ENCODE measurements around the gene ELFN2. TPM values are rescaled to one million over a fixed set of nuclear protein-coding genes. Genes with fewer than 3 reads are reported as not detected.

ELFN2 gene
- polyA plus RNA-seq, 2 of the 4 experiments (the other 2 are of a cell fraction) = 0.94 to 8.1 TPM

DNA sequence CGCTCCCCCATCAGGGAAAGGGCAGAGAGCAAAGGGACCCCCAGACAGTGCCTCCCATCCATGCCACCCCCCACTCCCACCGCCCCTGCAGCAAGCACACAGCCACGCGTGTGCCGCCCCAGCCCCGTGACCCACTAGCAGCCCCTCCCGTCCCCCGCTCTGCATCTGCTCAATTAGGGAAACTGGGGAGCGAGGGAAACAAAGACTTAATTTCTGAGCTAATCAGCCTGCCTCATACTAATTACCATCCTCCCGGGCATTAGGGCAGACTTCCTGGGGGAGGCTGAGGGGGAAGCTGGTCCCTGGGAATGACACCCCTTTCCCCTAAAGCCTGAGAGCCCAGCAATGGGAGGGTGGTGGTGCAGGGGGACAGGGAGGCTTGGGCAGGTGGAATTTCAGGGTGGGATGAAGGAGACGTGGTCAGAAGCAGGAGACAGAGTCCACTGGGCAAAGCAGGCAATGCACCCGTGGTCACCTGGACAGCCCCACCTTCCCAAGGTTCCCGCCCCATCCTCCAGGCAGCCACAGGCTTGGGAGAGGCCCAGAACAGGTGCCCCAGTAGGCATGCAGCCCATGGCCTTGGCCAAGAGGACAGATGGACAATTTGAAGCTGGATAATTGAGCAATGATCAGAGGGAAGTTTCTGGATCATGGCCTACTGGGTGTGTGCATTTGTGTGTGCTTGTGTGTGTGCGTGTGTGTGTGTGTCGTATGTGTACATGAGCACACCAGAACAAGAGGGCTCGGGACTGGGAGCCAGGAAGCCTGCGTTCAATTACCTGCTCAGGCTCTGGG, 20.6 kb downstream of the ELFN2 start:
- FAIRE-seq (no peak), ATAC-seq (no peak), DNase-seq (ENCODE audit: low read depth in 1 of 2, low spot score in 1 of 2) (no peak)
- no peak overlapping the region for H3K4me2 ChIP-seq
- WGBS (ENCODE audit: missing lambda C conversion rate) = 87% methylated on average over 12 of the region's 17 CpGs
- ChIA-PET CTCF (interaction anchor here (1.5 kb wide), 1 partner anchor 22 kb away, joined by 6 read pairs; no protein-coding TSS in a partner anchor), POLR2A (no interaction called here)
- TF ChIP-seq POLR2A (IDR thresholded peaks at IDR 0.05; ENCODE audit: low read length) (no peak), ZSCAN20 (CRISPR knock-in tag; IDR thresholded peaks at IDR 0.05) (no peak)
- H3K9me3 ChIP-seq = no peaks in the 10 kb centered on the region
- H3K4me1 ChIP-seq = no peaks in the 10 kb centered on the region
- H3K27ac ChIP-seq = no peak overlapping the region
- H3K4me3 ChIP-seq = no peak overlapping the region

- no peak overlapping the region for H3K4me3 ChIP-seq
- FAIRE-seq = no peak
- POLR2A ChIA-PET = no interaction called here
- ATAC-seq = no peak
- CTCF ChIA-PET = interaction anchor here (0.9 to 1.7 kb wide), 3 partner anchors 9 to 25 kb away, joined by 3 to 7 read pairs (median 4); no protein-coding TSS in a partner anchor
- no peak overlapping the region for H3K4me2 ChIP-seq
- DNase-seq (ENCODE audit: low read depth in 1 of 2, low spot score in 1 of 2) = no peak
- H3K27ac ChIP-seq = no peak overlapping the region
- 84% methylated on average over 11 of the region's 11 CpGs for WGBS (ENCODE audit: missing lambda C conversion rate)
- no peaks in the 10 kb centered on the region for H3K9me3 ChIP-seq
- H3K4me1 ChIP-seq = no peaks in the 10 kb centered on the region
- TF ChIP-seq NFE2L2 (conservative IDR thresholded peaks at IDR 0.05; ENCODE audit: low read length) (no peak), MAFK (IDR thresholded peaks at IDR 0.05; ENCODE audit: partially characterized antibody) (no peak), KDM5A (IDR thresholded peaks at IDR 0.05) (no peak), ZC3H11A (IDR thresholded peaks at IDR 0.05) (no peak), REST (IDR thresholded peaks at IDR 0.05) (no peak)
Observed at GRCh38 chr22:37404091-37404490, 23.2 kb downstream of the ELFN2 start.

GRCh38 chr22:37403267-37403960, 23.9 kb downstream of the ELFN2 start:
- ChIA-PET CTCF (interaction anchor here (1.7 kb wide), 1 partner anchor 26 kb away, joined by 7 read pairs; no protein-coding TSS in a partner anchor), POLR2A (no interaction called here)
- Histone ChIP-seq H3K27ac (no peak overlapping the region), H3K4me1 (no peaks in the 10 kb centered on the region), H3K4me3 (no peak overlapping the region), H3K9me3 (no peaks in the 10 kb centered on the region), H3K4me2 (no peak overlapping the region)
- no peak for DNase-seq (ENCODE audit: low read depth in 1 of 2, low spot score in 1 of 2)
- TF ChIP-seq MYC (IDR thresholded peaks at IDR 0.05; ENCODE audit: borderline replicate concordance, low read length) (no peak), FOXS1 (CRISPR knock-in tag; IDR thresholded peaks at IDR 0.05) (no peak), TP53 (CRISPR knock-in tag; IDR thresholded peaks at IDR 0.05) (no peak), BHLHE40 (IDR thresholded peaks at IDR 0.05; ENCODE audit: low read depth, low read length) (no peak), FOSL2 (IDR thresholded peaks at IDR 0.05) (no peak), FOSL2 (CRISPR knock-in tag; IDR thresholded peaks at IDR 0.05) (no peak), HOXA7 (CRISPR knock-in tag; IDR thresholded peaks at IDR 0.05) (no peak), RARB (CRISPR knock-in tag; IDR thresholded peaks at IDR 0.05) (no peak), POLR2AphosphoS2 (conservative IDR thresholded peaks at IDR 0.05; ENCODE audit: low read length) (no peak), MAFK (IDR thresholded peaks at IDR 0.05; ENCODE audit: partially characterized antibody) (no peak), KDM5A (IDR thresholded peaks at IDR 0.05) (no peak)
- TF ChIP-seq, protein P1, sequence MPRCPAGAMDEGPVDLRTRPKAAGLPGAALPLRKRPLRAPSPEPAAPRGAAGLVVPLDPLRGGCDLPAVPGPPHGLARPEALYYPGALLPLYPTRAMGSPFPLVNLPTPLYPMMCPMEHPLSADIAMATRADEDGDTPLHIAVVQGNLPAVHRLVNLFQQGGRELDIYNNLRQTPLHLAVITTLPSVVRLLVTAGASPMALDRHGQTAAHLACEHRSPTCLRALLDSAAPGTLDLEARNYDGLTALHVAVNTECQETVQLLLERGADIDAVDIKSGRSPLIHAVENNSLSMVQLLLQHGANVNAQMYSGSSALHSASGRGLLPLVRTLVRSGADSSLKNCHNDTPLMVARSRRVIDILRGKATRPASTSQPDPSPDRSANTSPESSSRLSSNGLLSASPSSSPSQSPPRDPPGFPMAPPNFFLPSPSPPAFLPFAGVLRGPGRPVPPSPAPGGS (IDR thresholded peaks at IDR 0.05) = no peak
- no peak for ATAC-seq
- FAIRE-seq = no peak
- 70% methylated on average over 16 of the region's 26 CpGs for WGBS (ENCODE audit: missing lambda C conversion rate)

All from A549 (cell line).